Measurements from ENCODE around the gene SUCLA2.

The SUCLA2 gene

DNA sequence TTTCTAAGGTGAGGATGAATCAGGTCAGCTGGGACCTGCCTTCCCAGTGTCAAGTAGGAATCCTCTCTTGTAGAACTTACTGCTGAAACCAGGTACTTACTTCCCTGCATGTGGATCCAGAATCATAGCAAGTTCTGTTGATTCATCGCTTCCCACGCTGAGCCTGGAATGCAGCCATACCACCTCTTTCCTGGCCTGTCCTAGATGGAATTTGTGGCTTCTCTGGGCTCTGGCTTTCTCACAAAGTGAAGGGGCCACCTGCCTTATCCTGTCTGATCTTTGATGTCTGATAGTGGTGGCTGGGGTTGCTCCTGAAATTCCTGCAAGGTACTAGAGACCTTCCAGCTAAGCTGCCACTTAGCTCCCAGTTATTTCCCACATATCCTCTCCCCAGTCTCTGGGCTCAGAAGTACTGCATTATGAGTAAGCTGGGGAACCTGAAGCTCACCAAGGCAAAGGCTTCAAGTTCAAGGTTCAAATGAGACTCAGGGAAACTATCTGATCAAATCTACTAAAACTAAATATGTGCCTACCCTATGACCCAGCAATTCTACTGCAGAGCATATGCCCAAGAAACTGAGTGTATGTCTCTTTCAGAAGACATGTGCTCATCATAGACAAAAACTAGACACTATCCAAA, 103.5 kb downstream of the SUCLA2 start:
- DNase-seq: no peak

DNA sequence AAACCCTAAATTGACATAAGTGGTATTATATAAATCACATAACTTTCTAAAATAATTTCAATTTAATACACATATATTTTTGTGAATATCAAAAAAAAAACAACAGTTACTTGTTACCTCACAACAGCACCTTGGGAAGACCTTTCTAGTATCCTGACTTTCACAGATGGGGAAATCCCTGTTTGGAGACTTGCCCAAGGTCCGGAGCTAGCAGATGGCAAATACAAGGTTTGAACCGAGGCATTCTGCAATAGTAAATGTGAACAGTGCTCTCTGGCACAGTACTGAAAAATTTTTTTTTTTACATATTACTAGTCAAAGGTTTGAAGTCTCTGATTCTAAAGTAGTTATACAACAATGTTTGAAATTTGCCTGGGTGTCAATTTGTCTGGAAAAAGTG, 104.5 kb downstream of the SUCLA2 start:
- DNase-seq: no peak

- no peak for DNase-seq
These were observed 105.0 kb downstream of the SUCLA2 start for GRCh38 chr13:47896111-47896510.

- no peak for DNase-seq
These were observed 107.5 kb downstream of the SUCLA2 start for GRCh38 chr13:47893527-47893926.
